ENCODE results near the gene GRIN3B. TPM values are rescaled to one million over a fixed set of nuclear protein-coding genes. Genes with fewer than 3 reads are reported as not detected.

Gene GRIN3B
- total and polyA plus RNA-seq, 2 donors from 2014 or later: 0.15 to 0.44 TPM

DNA sequence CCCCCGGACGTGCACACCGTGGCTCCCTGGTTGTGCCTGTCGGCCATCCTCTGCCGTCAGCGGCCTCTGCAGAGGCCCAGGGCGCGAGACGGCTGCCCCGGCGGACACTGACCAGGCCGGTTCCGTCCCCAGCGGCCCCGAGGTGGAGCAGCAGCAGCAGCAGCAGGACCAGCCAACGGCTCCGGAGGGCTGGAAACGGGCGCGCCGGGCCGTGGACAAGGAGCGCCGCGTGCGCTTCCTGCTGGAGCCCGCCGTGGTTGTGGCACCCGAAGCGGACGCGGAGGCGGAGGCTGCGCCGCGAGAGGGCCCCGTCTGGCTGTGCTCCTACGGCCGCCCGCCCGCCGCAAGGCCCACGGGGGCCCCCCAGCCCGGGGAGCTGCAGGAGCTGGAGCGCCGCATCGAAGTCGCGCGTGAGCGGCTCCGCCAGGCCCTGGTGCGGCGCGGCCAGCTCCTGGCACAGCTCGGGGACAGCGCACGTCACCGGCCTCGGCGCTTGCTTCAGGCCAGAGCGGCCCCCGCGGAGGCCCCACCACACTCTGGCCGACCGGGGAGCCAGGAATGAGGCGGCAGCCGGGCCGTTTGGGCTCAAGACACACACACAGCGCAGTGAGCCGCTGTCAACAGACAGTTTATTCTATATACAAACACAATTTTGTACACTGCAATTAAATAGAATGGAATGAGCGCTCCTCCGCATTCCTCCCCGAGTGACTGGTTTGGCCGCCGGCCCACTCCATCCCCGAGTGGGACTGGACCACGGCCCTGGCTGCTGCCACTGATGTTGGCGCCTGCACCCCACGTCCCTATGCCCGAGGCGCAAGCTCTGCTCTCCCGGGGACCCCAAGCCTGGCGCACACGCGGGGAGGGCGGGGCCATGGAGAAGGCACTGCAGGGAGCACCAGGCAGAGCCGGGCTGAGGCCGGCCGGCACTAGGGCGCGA lies 9.1 kb downstream of the GRIN3B start:
- TF ChIP-seq, protein P1, sequence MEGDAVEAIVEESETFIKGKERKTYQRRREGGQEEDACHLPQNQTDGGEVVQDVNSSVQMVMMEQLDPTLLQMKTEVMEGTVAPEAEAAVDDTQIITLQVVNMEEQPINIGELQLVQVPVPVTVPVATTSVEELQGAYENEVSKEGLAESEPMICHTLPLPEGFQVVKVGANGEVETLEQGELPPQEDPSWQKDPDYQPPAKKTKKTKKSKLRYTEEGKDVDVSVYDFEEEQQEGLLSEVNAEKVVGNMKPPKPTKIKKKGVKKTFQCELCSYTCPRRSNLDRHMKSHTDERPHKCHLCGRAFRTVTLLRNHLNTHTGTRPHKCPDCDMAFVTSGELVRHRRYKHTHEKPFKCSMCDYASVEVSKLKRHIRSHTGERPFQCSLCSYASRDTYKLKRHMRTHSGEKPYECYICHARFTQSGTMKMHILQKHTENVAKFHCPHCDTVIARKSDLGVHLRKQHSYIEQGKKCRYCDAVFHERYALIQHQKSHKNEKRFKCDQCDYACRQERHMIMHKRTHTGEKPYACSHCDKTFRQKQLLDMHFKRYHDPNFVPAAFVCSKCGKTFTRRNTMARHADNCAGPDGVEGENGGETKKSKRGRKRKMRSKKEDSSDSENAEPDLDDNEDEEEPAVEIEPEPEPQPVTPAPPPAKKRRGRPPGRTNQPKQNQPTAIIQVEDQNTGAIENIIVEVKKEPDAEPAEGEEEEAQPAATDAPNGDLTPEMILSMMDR (IDR thresholded peaks at IDR 0.05; ENCODE audit: borderline replicate concordance, extremely low read depth, insufficient read depth): no peak
- intact Hi-C loops (cut with DNase I): no loop called here

DNA sequence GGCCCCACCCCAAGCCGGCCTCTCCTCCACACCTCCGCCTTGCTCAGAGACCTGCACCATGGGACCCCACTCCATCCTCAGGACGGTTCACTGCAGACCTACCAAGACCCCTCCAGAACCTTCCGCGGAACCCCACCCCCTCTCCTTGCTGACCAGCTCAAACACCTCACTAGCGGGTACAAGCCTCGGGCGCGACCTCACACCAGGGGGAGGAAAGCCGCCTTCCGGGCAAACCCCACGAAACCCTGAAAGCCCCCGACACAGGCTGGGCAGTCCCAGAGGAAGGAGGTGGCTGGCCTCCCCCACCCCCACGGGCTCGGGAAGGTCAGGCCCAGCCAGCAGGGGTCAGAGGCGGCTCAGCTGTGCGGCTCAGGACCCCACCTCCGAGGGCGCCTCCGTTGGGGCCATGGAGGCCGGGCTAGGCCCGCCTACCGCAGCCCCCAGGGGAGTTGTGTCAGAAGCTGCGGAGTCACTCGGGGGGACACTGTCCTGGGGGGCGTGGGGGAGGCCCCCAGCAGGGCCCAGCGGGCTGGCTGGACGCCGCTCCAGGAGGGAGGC lies 9.8 kb downstream of the GRIN3B start:
- TF ChIP-seq, protein P1 (IDR thresholded peaks at IDR 0.05; ENCODE audit: borderline replicate concordance, extremely low read depth, insufficient read depth): no peak
- peaks cover 0 to 10% (median 0%) of the 10 kb centered on the region in 3 donors for H3K36me3 ChIP-seq (ENCODE audit: control insufficient read depth in 2 of 3, insufficient read depth in 3 of 3, low read length in 3 of 3)
- no peaks in the 10 kb centered on the region for H3K9me3 ChIP-seq (ENCODE audit: control insufficient read depth in 2 of 3, insufficient read depth in 1 of 3, low read length in 3 of 3)
- no peak overlapping the region for H3K4me3 ChIP-seq (ENCODE audit: low read length in 3 of 3)
- peak in 2 of 5 donors; percentile 25 to 75 for DNase-seq
- H3K27me3 ChIP-seq (ENCODE audit: control insufficient read depth, insufficient read depth, low read length): no peaks in the 10 kb centered on the region
- intact Hi-C loops (cut with DNase I): no loop called here
- no peak for FAIRE-seq
- no peaks in the 10 kb centered on the region for H3K4me1 ChIP-seq (ENCODE audit: control insufficient read depth in 2 of 3, insufficient read depth in 2 of 3, low read depth in 1 of 3, low read length in 3 of 3)
- no peak overlapping the region for H3K9ac ChIP-seq (ENCODE audit: low read length in 3 of 3)
- no peak overlapping the region for H3K27ac ChIP-seq (ENCODE audit: low read depth in 2 of 2, low read length in 2 of 2)

More for the DNA sequence above, 9.1 kb downstream of the GRIN3B start:
- Histone ChIP-seq H3K4me3 (ENCODE audit: low read length in 3 of 3) (no peak overlapping the region), H3K27me3 (ENCODE audit: control insufficient read depth, insufficient read depth, low read length) (no peaks in the 10 kb centered on the region), H3K9me3 (ENCODE audit: control insufficient read depth in 2 of 3, insufficient read depth in 1 of 3, low read length in 3 of 3) (no peaks in the 10 kb centered on the region), H3K27ac (ENCODE audit: low read depth in 2 of 2, low read length in 2 of 2) (peak overlapping the region in 1 of 2 donors; percentile 28), H3K4me1 (ENCODE audit: control insufficient read depth in 2 of 3, insufficient read depth in 2 of 3, low read depth in 1 of 3, low read length in 3 of 3) (no peaks in the 10 kb centered on the region), H3K36me3 (ENCODE audit: control insufficient read depth in 2 of 3, insufficient read depth in 3 of 3, low read length in 3 of 3) (peaks cover 0 to 10% (median 0%) of the 10 kb centered on the region in 3 donors), H3K9ac (ENCODE audit: low read length in 3 of 3) (no peak overlapping the region)
- FAIRE-seq (no peak), DNase-seq (peak in 4 of 5 donors; percentile 33 to 84 (median 68))

DNA sequence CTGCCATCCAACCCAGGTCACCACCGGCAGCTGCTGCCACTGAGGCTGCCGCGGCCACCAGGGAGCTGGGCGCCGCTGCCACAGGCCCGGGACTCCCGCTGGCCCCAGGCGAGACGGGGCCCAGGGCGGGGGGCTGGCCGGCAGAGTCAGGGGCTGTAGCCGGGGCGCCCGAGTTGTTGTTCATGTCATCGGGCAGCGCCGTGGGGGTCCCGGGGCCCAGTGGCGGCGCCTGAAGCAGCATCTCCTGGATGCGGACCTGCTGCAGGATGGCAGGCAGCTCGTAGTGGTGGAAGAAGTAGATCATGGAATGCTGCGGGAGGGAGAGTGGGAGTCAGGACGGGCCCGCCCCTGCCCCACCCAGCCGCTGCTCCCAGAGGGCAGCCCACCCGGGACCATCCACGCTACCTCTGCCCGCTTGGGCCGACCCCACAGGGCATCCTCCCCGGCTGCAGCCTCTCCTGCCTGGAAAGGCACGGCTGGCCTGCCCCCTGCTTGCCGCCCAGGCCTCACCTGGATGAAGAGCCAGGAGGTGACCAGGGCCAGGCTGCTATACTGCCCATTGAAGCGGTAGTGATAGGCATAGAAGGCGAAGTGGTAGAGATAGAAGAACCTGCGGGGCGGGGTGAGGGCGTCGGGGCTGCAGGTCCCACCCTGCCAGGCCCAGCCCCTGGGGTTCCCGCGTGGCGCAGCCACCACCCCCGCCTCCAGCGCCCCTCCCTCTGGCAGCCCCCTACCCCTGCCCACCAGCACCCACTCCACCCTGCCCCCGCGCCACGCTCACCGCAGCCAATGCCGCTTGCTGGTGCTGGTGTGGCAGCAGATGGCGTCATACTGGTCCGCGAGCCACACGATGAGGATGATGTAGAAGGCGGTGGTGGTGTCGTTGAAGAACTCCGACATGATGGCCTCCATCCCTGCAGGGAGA lies 10.6 kb downstream of the GRIN3B start:
- H3K4me1 ChIP-seq (ENCODE audit: control insufficient read depth in 2 of 3, insufficient read depth in 2 of 3, low read depth in 1 of 3, low read length in 3 of 3): peaks cover 0 to 6% (median 0%) of the 10 kb centered on the region in 3 donors
- H3K9me3 ChIP-seq (ENCODE audit: control insufficient read depth in 2 of 3, insufficient read depth in 1 of 3, low read length in 3 of 3): no peaks in the 10 kb centered on the region
- intact Hi-C loops (cut with DNase I): no loop called here
- peak in 1 of 5 donors; percentile 74 for DNase-seq
- H3K36me3 ChIP-seq (ENCODE audit: control insufficient read depth in 2 of 3, insufficient read depth in 3 of 3, low read length in 3 of 3): peaks cover 0 to 10% (median 0%) of the 10 kb centered on the region in 3 donors
- H3K27ac ChIP-seq (ENCODE audit: low read depth in 2 of 2, low read length in 2 of 2): no peak overlapping the region
- FAIRE-seq: no peak
- H3K4me3 ChIP-seq (ENCODE audit: low read length in 3 of 3): no peak overlapping the region
- no peak overlapping the region for H3K9ac ChIP-seq (ENCODE audit: low read length in 3 of 3)
- H3K27me3 ChIP-seq (ENCODE audit: control insufficient read depth, insufficient read depth, low read length): no peaks in the 10 kb centered on the region
- TF ChIP-seq, protein P1 (IDR thresholded peaks at IDR 0.05; ENCODE audit: borderline replicate concordance, extremely low read depth, insufficient read depth): no peak
